PC-3 (cell line): ENCODE data around the gene KRI1. TPM values are rescaled to one million over a fixed set of nuclear protein-coding genes. Genes with fewer than 3 reads are reported as not detected.

Experiments
- ATAC-seq: fragments of 200-7000 bp; cut with Tn5 transposase; 2 replicates; pipeline ENCODE4 v1.9.1; 2020; ENCODE audit warnings: mild to moderate bottlenecking, moderate library complexity
- BruUV-seq: library from RNA; stranded (reverse); fragments of 400-500 nt; replicated peaks from 2 replicates; lab custom pipeline; 2021; lab: Mats Ljungman, UMichigan
- CTCF ChIA-PET: fragments of 300-600 bp; sonication (Branson Sonifier 250); formaldehyde crosslinking; loops from one replicate; lab custom pipeline; 2022; ENCODE audit warnings: antibody characterized with exemption; lab: Charles Lee
- POLR2A ChIA-PET: fragments of 300-600 bp; sonication (Branson Sonifier 250); formaldehyde crosslinking; loops from one replicate; lab custom pipeline; 2022; ENCODE audit warnings: antibody characterized with exemption; ENCODE audit not compliant: unreplicated experiment; lab: Charles Lee
- DNase-seq: peaks from one replicate; pipeline ENCODE4 v3.0.0-alpha.2; 2015
- H2AFZ ChIP-seq: fragments of 300-600 bp; sonication (generic); 2 replicates; pipeline ENCODE4 v1.6.0; 2016; ENCODE audit warnings: antibody characterized with exemption, low read length
- H3F3A ChIP-seq: fragments of 300-600 bp; sonication (generic); one replicate; pipeline ENCODE4 v1.6.0; 2017; ENCODE audit warnings: antibody characterized with exemption, low read length, control low read depth, mild to moderate bottlenecking; ENCODE audit not compliant: unreplicated experiment
- H3K27ac ChIP-seq: fragments of 300-600 bp; sonication (generic); 2 replicates; pipeline ENCODE4 v1.5.1; 2016; ENCODE audit warnings: mild to moderate bottlenecking, low read length
- H3K27me3 ChIP-seq: fragments of 300-600 bp; sonication (generic); 2 replicates; pipeline ENCODE4 v1.6.1; 2016; ENCODE audit warnings: low read length, mixed read lengths
- H3K36me3 ChIP-seq: fragments of 300-600 bp; sonication (generic); 2 replicates; pipeline ENCODE4 v1.6.1; 2016; ENCODE audit warnings: low read depth, mixed run types, low read length, mixed read lengths
- H3K4me1 ChIP-seq: fragments of 300-600 bp; sonication (generic); 2 replicates; pipeline ENCODE4 v1.5.1; 2016; ENCODE audit warnings: low read length; ENCODE audit not compliant: insufficient read depth
- H3K4me2 ChIP-seq: fragments of 300-600 bp; sonication (generic); 2 replicates; pipeline ENCODE4 v1.6.0; 2016; ENCODE audit warnings: low read length
- H3K4me3 ChIP-seq: fragments of 300-600 bp; sonication (generic); 2 replicates; pipeline ENCODE4 v1.5.1; 2016; ENCODE audit warnings: mild to moderate bottlenecking, low read length, mixed read lengths
- H3K79me2 ChIP-seq: fragments of 300-600 bp; sonication (generic); 2 replicates; pipeline ENCODE4 v1.6.1; 2017; ENCODE audit warnings: low read length, mixed read lengths
- H3K9ac ChIP-seq: fragments of 300-600 bp; sonication (generic); 2 replicates; pipeline ENCODE4 v1.6.0; 2016; ENCODE audit warnings: mild to moderate bottlenecking, low read length
- H3K9me2 ChIP-seq: fragments of 300-600 bp; sonication (generic); replicated peaks from 2 replicates; pipeline ENCODE4 v1.6.1; 2016; ENCODE audit warnings: mixed run types, low read length, mixed read lengths
- H3K9me3 ChIP-seq: fragments of 300-600 bp; sonication (generic); 2 replicates; pipeline ENCODE4 v1.6.1; 2016; ENCODE audit warnings: low read length, mixed read lengths
- H4K20me1 ChIP-seq: fragments of 300-600 bp; sonication (generic); 2 replicates; pipeline ENCODE4 v1.6.1; 2016; ENCODE audit warnings: low read length, mixed read lengths
- CTCF ChIP-seq: fragments of 300-600 bp; sonication (generic); conservative IDR thresholded peaks from 2 replicates; pipeline ENCODE4 v1.5.1; 2017; ENCODE audit warnings: antibody characterized with exemption, low read depth, mild to moderate bottlenecking, low read length
- EZH2 ChIP-seq: fragments of 300-600 bp; sonication (generic); IDR thresholded peaks from one replicate; pipeline ENCODE4 v1.6.1; 2017; ENCODE audit warnings: antibody characterized with exemption, mild to moderate bottlenecking, low read length; ENCODE audit not compliant: unreplicated experiment
- EZH2phosphoT487 ChIP-seq: fragments of 300-600 bp; sonication (generic); IDR thresholded peaks from 2 replicates; pipeline ENCODE4 v1.6.1; 2018; ENCODE audit warnings: mild to moderate bottlenecking, antibody characterized with exemption, low read length, borderline replicate concordance
- intact Hi-C: fragments of 100-400 bp; cut with micrococcal nuclease; formaldehyde crosslinking; loops from 2 replicates; pipeline ENCODE4 v1.9.0; 2023
- total RNA-seq: library from RNA; depleted of rRNA; stranded (reverse); fragments of >200 nt; gene quantifications from 2 replicates; pipeline ENCODE4 v1.2.3, GENCODE V29; 2014

Gene KRI1
- total RNA-seq, 1 experiment from 2014 or later: 72.6 TPM

- no peak for DNase-seq
- Histone ChIP-seq H3F3A (no peaks in the 10 kb centered on the region), H4K20me1 (no peaks in the 10 kb centered on the region), H3K79me2 (peaks cover 13% of the 10 kb centered on the region; the same call in 1 of the 2 replicates), H3K4me3 (no peak overlapping the region), H3K4me1 (no peaks in the 10 kb centered on the region), H3K9me2 (no peaks in the 10 kb centered on the region), H2AFZ (no peak overlapping the region), H3K27me3 (no peaks in the 10 kb centered on the region), H3K9ac (no peak overlapping the region), H3K27ac (no peak overlapping the region), H3K4me2 (no peak overlapping the region), H3K36me3 (peaks cover 31% of the 10 kb centered on the region), H3K9me3 (no peaks in the 10 kb centered on the region)
- ATAC-seq: no peak
- no TSS peak for BruUV-seq
- no peak for TF ChIP-seq EZH2phosphoT487
- no peak for TF ChIP-seq CTCF
- TF ChIP-seq EZH2: no peak
- POLR2A ChIA-PET: no interaction called here
- intact Hi-C loops: no loop called here
- CTCF ChIA-PET: no interaction called here
Measured at GRCh38 chr19:10550336-10550735, 15.5 kb downstream of the KRI1 start.

GRCh38 chr19:10549733-10550132, 16.1 kb downstream of the KRI1 start:
- Histone ChIP-seq H4K20me1 (no peaks in the 10 kb centered on the region), H3K4me1 (0 out of 2 replicates have a peak, but pooled peaks cover 5% of the 10 kb centered on the region), H3K9me3 (no peaks in the 10 kb centered on the region), H3K9ac (no peak overlapping the region), H3K9me2 (no peaks in the 10 kb centered on the region), H3K27ac (no peak overlapping the region), H3K4me3 (no peak overlapping the region), H2AFZ (no peak overlapping the region), H3K79me2 (peaks cover 19% of the 10 kb centered on the region), H3K36me3 (peaks cover 31% of the 10 kb centered on the region), H3F3A (no peaks in the 10 kb centered on the region), H3K27me3 (no peaks in the 10 kb centered on the region), H3K4me2 (no peak overlapping the region)
- POLR2A ChIA-PET: no interaction called here
- ATAC-seq: no peak
- no TSS peak for BruUV-seq
- DNase-seq: no peak
- intact Hi-C loops: no loop called here
- CTCF ChIA-PET: no interaction called here
- no peak for TF ChIP-seq EZH2
- no peak for TF ChIP-seq EZH2phosphoT487
- no peak for TF ChIP-seq CTCF

DNA sequence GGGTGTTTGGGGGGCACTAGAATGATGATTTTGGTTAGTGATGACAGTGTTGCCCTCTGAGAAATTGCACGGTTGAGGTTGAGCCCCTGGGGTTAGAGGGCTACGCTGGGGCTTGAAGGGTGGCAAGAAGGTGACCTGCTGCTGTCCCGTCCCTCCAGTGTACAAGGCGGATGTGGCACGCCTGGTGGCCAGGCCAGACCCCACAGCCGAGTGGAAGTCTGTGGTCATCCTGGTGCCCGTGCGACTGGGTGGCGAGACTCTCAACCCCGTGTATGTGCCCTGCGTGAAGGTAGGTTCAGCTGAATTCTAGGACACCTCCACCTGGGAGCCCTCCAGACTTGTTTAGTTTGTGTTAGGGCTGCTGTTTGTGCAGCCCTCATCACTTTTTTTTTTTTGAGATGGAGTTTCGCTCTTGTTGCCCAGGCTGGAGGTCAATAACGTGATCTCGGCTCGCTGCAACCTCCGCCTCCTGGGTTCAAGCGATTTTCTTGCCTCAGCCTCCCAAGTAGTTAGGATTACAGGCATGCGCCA, 17.0 kb downstream of the KRI1 start:
- TF ChIP-seq EZH2 (no peak), CTCF (no peak), EZH2phosphoT487 (no peak)
- Histone ChIP-seq H3K79me2 (peaks cover 26% of the 10 kb centered on the region), H3K4me3 (no peak overlapping the region), H3K4me1 (0 out of 2 replicates have a peak, but pooled peaks cover 9% of the 10 kb centered on the region), H3K9me3 (no peaks in the 10 kb centered on the region), H3K36me3 (peaks cover 25% of the 10 kb centered on the region), H3K4me2 (no peak overlapping the region), H3K27ac (no peak overlapping the region), H3F3A (no peaks in the 10 kb centered on the region), H2AFZ (no peak overlapping the region), H4K20me1 (no peaks in the 10 kb centered on the region), H3K9me2 (no peaks in the 10 kb centered on the region), H3K9ac (no peak overlapping the region), H3K27me3 (no peaks in the 10 kb centered on the region)
- no peak for ATAC-seq
- DNase-seq: no peak
- POLR2A ChIA-PET: no interaction called here
- CTCF ChIA-PET: no interaction called here
- intact Hi-C loops: no loop called here
- BruUV-seq: no TSS peak
